ENCODE results near the gene EPHB3.

EPHB3 gene

GRCh38 chr3:184616436-184616835, 54.9 kb downstream of the EPHB3 start:
- no peak for TF ChIP-seq GATA3 (IDR thresholded peaks at IDR 0.05; ENCODE audit: low read depth, low read length)
- no peak for TF ChIP-seq GATA2 (IDR thresholded peaks at IDR 0.05; ENCODE audit: low read depth, low read length)

GRCh38 chr3:184618811-184619210, 57.2 kb downstream of the EPHB3 start:
- TF ChIP-seq GATA2 (IDR thresholded peaks at IDR 0.05; ENCODE audit: low read depth, low read length) (no peak), GATA3 (IDR thresholded peaks at IDR 0.05; ENCODE audit: low read depth, low read length) (no peak)

GRCh38 chr3:184619369-184619768, 57.8 kb downstream of the EPHB3 start:
- TF ChIP-seq GATA2 (IDR thresholded peaks at IDR 0.05; ENCODE audit: low read depth, low read length) (no peak), GATA3 (IDR thresholded peaks at IDR 0.05; ENCODE audit: low read depth, low read length) (no peak)

GRCh38 chr3:184619787-184620430, 58.3 kb downstream of the EPHB3 start:
- TF ChIP-seq GATA3 (IDR thresholded peaks at IDR 0.05; ENCODE audit: low read depth, low read length) (no peak), GATA2 (IDR thresholded peaks at IDR 0.05; ENCODE audit: low read depth, low read length) (no peak)

GRCh38 chr3:184620475-184621119, 59.0 kb downstream of the EPHB3 start:
- TF ChIP-seq GATA2 (IDR thresholded peaks at IDR 0.05; ENCODE audit: low read depth, low read length) = no peak
- TF ChIP-seq GATA3 (IDR thresholded peaks at IDR 0.05; ENCODE audit: low read depth, low read length) = no peak

- no peak for TF ChIP-seq GATA3 (IDR thresholded peaks at IDR 0.05; ENCODE audit: low read depth, low read length)
- no peak for TF ChIP-seq GATA2 (IDR thresholded peaks at IDR 0.05; ENCODE audit: low read depth, low read length)
These were observed 65.3 kb downstream of the EPHB3 start for GRCh38 chr3:184626923-184627322.

- TF ChIP-seq GATA3 (IDR thresholded peaks at IDR 0.05; ENCODE audit: low read depth, low read length) = no peak
- no peak; the same call in 1 of the 2 replicates for TF ChIP-seq GATA2 (IDR thresholded peaks at IDR 0.05; ENCODE audit: low read depth, low read length)
These were observed 68.1 kb downstream of the EPHB3 start for GRCh38 chr3:184629555-184630160.

- no peak for TF ChIP-seq GATA3 (IDR thresholded peaks at IDR 0.05; ENCODE audit: low read depth, low read length)
- no peak for TF ChIP-seq GATA2 (IDR thresholded peaks at IDR 0.05; ENCODE audit: low read depth, low read length)
These were observed 69.4 kb downstream of the EPHB3 start for GRCh38 chr3:184630861-184631471.

- TF ChIP-seq GATA2 (IDR thresholded peaks at IDR 0.05; ENCODE audit: low read depth, low read length) (no peak), GATA3 (IDR thresholded peaks at IDR 0.05; ENCODE audit: low read depth, low read length) (no peak)
These were observed 69.9 kb downstream of the EPHB3 start for GRCh38 chr3:184631472-184631861.
